NCI-H524 (cell line): ENCODE measurements around the gene TBC1D3E.
"Not testable (repeated sequence)": the region's sequence is repeated elsewhere in the genome, so short reads cannot be mapped to it uniquely, and the experiment has no call there.

ENCODE experiments used
- DNase-seq, 2 experiments: peaks; one replicate each; lab custom pipeline; 2025; lab: John Stamatoyannopoulos, UW

Gene TBC1D3E

DNA sequence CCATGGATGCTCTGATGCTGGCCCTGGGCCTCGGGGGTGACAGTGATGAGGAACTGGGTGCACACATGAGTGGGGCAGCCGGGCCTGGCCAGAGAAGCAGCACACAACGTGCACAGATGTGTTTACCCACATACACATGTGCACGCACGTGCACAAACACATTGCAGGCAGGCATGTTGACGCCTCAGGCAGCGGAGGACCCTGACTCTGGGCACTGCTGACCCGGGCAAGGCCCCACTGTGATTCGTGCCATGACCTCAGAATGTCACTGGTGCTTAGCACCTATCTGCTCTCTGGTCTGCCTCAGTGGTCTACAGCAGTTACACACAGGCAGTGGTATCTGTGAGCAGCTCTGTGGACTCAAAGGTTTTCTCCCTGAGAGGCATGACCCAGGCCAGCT is at the start of gene TBC1D3E:
TBC1D3E (plus strand) TSS at position 301 of the 400 bp plus-strand sequence. CDS start 1,545 bp downstream, outside the sequence.
- not testable (repeated sequence) for DNase-seq

DNA sequence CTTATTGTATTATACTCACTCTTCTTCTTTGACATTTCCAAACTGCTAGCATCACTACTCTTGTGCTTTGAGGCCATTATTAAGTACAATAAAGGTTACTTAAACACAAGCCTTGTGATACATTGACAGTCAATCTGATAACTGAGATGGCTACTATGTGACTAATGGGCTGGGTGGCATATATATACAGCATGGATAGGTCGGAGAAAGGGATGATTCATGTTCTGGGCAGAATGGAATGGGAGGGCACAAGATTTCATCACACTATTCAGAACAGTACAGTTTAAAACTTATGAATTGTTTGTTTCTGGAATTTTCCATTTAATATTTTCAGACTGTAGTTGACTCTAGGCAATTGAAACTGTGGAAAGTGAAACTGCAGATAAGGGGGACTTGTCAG is 40.4 kb upstream of the TBC1D3E start:
- not testable (repeated sequence) for DNase-seq

DNA sequence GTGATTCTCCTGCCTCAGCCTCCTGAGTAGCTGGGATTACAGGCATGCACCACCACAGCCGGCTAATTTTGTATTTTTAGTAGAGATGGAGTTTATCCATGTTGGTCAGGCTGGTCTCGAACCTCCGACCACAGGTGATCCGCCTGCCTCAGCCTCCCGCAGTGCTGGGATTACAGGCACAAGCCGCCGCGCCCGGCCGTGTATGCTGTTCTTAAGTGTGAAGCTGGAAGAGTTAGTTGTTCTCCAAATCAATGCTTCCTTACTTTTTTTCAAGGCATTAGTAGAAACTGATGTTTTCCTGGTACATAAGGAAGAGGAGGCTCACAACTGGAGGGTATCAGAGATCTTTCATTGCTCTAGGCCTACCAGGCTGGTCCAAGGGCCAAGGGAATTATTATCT is 39.6 kb upstream of the TBC1D3E start:
- DNase-seq = not testable (repeated sequence)

DNA sequence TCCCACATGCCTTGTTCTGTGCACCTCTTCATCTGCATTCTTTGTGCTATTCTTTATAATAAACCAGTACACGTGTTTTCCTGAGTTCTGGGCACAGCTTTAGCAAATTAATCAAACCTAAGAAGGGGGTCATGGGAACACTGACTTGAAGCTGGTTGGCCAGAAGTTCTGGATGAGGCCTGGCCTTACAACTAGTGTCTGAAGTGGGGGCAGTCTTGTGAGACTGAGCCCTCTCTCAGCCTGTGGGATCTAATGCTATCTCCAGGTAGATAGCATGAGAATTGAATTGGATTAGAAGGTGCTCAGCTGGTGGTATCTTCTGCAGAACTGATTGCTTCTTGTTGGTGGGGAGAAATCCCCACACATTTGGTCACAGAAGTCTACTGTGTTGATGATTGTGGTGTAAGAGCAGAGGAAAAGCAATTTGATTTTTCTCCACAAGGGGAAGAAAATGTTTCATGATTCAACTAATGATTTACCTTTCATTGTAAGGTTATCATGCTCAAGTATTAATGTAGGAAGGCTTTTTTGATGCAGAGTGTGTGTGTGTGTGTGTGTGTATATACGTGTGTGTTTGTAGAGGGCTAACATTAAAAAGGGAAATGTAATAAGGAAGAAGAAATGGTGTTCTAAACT is 33.6 kb upstream of the TBC1D3E start:
- DNase-seq = not testable (repeated sequence)

DNA sequence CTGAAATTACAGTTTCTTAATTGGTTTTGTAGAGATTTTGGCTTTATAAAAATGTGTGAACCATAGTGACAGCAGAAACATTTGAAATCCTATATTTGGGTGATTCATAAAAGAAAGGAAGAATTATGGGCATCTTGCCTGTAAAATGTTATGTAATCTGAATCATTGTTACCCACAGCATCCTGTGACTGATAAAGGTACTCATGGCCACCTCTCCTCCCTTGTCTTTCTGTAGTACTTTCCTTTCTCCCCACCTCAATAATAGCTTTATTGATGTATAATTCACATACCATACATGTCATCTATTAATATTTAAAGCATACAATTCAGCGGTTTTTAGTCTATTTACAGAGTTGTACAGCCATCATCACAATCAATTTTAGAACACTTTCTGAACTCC is 28.5 kb upstream of the TBC1D3E start:
- DNase-seq = not testable (repeated sequence)

DNA sequence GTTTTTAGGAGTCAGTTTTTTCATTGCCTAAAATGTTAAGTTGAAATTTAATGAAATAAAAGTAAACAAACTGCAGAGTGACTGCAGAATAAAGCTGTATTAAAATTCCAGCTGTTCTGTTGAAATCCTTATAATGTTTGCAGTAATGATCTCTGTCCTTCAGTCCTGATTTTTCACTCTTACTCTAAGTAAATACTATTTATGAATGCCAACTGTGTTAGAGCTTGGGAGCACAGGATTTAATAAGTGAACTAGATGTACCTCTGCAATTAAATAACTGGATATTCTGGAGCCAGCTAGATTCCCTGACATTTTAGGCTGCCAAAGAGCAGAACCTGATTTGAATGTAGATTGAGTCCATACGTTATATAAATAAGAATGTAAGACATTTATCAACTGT is 7.9 kb upstream of the TBC1D3E start:
- not testable (repeated sequence) for DNase-seq

DNA sequence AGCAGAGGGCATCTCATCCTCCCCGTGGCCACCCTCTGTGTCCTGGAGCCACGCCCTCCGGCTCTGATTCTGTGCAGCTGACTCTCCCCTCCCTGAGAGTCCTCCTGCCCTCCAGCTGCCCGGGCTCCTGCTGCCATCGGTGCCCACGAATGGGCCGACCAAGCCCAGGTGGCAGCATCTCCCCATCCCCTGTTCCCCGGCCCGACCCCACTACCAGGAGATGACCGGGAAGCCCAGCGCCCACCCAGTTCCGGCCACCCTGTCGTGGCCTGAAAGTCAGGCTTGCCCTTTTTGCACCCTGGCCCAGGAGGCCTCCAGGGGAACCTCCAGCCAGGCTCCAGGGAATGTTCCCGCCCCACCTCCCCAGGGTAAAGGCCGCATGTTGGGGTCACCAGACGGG is 7.1 kb downstream of the TBC1D3E start:
- DNase-seq = not testable (repeated sequence)
